ENCODE data around the gene CBLC. TPM values are rescaled to one million over a fixed set of nuclear protein-coding genes. Genes with fewer than 3 reads are reported as not detected.

Gene CBLC
- total RNA-seq, 1 donor from 2014 or later: not detected

DNA sequence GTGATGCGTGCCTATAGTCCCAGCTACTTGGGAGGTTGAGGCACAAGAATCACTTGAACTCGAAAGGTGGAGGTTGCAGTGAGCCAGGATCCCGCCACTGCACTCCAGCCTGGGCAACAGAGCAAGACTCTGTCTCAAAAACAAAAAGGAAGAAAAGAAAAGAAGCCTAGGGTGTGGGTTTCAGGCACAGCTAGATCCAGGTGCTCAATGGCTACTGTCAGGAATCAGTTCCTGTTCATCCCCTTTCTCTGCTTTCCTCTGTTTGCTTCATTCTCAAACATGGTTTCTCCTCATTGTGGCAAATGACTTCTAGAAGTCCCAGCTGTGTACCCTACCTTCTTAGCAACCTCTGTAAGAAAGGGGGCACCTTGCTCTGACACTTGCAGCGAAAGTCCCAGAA lies 5.9 kb downstream of the CBLC start:
- DNase-seq (no peak), ATAC-seq (ENCODE audit: low read depth) (no peak)
- CTCF ChIA-PET: interaction anchor here (0.6 to 2.2 kb wide), 5 partner anchors 20 to 129 kb away, joined by 3 to 24 read pairs (median 3); no protein-coding TSS in a partner anchor
- TF ChIP-seq CTCF (IDR thresholded peaks at IDR 0.05): no peak
- intact Hi-C loops (cut with micrococcal nuclease): no loop called here
- H3K27me3 Mint-ChIP-seq: peaks cover 7% of the 10 kb centered on the region
- peaks cover 6% of the 10 kb centered on the region for H3K4me1 Mint-ChIP-seq
- H3K9me3 Mint-ChIP-seq: no peaks in the 10 kb centered on the region
- H3K27ac Mint-ChIP-seq: no peak overlapping the region
- H3K36me3 Mint-ChIP-seq (ENCODE audit: low read depth): no peaks in the 10 kb centered on the region
- H3K4me3 Mint-ChIP-seq: no peak overlapping the region
- POLR2A ChIA-PET: no interaction called here

- no peak for DNase-seq
- H3K9me3 Mint-ChIP-seq: no peaks in the 10 kb centered on the region
- intact Hi-C loops (cut with micrococcal nuclease): no loop called here
- no peak for TF ChIP-seq CTCF (IDR thresholded peaks at IDR 0.05)
- peaks cover 4% of the 10 kb centered on the region for H3K27me3 Mint-ChIP-seq
- H3K4me3 Mint-ChIP-seq: no peak overlapping the region
- ChIA-PET CTCF (interaction anchor here (0.8 to 2.2 kb wide), 5 partner anchors 9 to 167 kb away, joined by 3 to 24 read pairs (median 3); no protein-coding TSS in a partner anchor), POLR2A (interaction anchor here (1.1 kb wide), 1 partner anchor 14 kb away, joined by 3 read pairs; no protein-coding TSS in a partner anchor)
- no peak overlapping the region for H3K27ac Mint-ChIP-seq
- H3K36me3 Mint-ChIP-seq (ENCODE audit: low read depth): no peaks in the 10 kb centered on the region
- ATAC-seq (ENCODE audit: low read depth): no peak
- peaks cover 6% of the 10 kb centered on the region for H3K4me1 Mint-ChIP-seq
These were observed 7.6 kb downstream of the CBLC start for GRCh38 chr19:44785271-44785670.

GRCh38 chr19:44785993-44786392 lies 8.3 kb downstream of the CBLC start:
- DNase-seq: no peak
- peaks cover 4% of the 10 kb centered on the region for H3K27me3 Mint-ChIP-seq
- intact Hi-C loops (cut with micrococcal nuclease): no loop called here
- H3K4me3 Mint-ChIP-seq: no peak overlapping the region
- POLR2A ChIA-PET: no interaction called here
- CTCF ChIA-PET: interaction anchor here (1.6 to 2.2 kb wide), 2 partner anchors 62 to 131 kb away, joined by 3 to 24 read pairs; no protein-coding TSS in a partner anchor
- peaks cover 6% of the 10 kb centered on the region for H3K4me1 Mint-ChIP-seq
- no peak for TF ChIP-seq CTCF (IDR thresholded peaks at IDR 0.05)
- H3K27ac Mint-ChIP-seq: no peak overlapping the region
- ATAC-seq (ENCODE audit: low read depth): no peak
- H3K36me3 Mint-ChIP-seq (ENCODE audit: low read depth): no peaks in the 10 kb centered on the region
- no peaks in the 10 kb centered on the region for H3K9me3 Mint-ChIP-seq

DNA sequence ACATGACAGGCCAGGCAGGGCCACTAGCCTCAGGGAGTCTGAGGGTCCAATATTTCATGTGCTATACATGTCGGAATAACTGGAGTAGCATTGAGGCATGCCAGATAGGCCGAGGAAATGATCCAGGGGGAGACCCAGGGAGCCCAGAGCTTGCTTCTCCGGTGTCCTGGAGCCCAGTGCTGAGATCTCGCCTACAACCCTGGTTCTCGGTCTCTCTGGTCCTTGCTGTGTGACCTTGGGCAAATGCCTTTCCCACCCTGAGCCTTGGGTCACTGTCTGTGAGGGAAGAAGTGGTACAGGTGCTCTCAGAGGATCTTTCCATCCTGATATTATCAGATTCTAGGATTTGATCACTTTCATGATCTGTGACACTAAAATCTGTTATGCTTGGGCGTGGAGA lies 11.3 kb downstream of the CBLC start:
- POLR2A ChIA-PET: no interaction called here
- no peaks in the 10 kb centered on the region for H3K36me3 Mint-ChIP-seq (ENCODE audit: low read depth)
- no peaks in the 10 kb centered on the region for H3K9me3 Mint-ChIP-seq
- TF ChIP-seq CTCF (IDR thresholded peaks at IDR 0.05): no peak
- ATAC-seq (ENCODE audit: low read depth) (no peak), DNase-seq (no peak)
- no peak overlapping the region for H3K27ac Mint-ChIP-seq
- H3K27me3 Mint-ChIP-seq: peaks cover 4% of the 10 kb centered on the region
- intact Hi-C loops (cut with micrococcal nuclease): no loop called here
- peaks cover 10% of the 10 kb centered on the region for H3K4me1 Mint-ChIP-seq
- CTCF ChIA-PET: no interaction called here
- no peak overlapping the region for H3K4me3 Mint-ChIP-seq

DNA sequence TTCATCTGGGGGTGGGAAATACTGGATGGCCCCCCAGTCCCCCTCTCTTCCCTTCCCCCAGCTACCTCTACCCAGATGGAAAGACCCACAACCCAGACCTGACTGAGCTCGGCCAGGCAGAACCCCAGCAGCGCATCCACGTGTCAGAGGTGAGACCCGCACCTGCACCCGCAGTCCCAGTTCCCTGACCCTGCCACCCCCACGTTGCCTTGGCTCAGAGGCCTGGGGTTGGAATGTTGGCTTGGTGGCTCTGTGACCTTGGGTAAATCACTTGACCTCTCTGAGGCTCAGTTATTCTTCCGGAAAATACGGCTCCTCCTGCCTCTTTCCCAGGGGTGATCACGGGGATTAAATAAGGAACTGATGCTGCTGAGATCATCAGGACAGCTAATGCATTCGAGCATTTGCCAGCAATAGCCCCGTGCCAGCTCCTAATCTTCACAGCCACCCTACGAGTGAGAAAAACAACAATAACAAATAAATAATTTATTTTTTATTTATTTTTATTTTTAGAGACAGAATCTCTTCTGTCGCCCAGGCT lies 12.3 kb downstream of the CBLC start:
- TF ChIP-seq CTCF (IDR thresholded peaks at IDR 0.05): no peak
- ChIA-PET CTCF (no interaction called here), POLR2A (no interaction called here)
- no peak for DNase-seq
- Mint-ChIP-seq H3K27ac (no peak overlapping the region), H3K27me3 (no peaks in the 10 kb centered on the region), H3K4me3 (no peak overlapping the region), H3K36me3 (ENCODE audit: low read depth) (no peaks in the 10 kb centered on the region), H3K4me1 (peaks cover 4% of the 10 kb centered on the region), H3K9me3 (no peaks in the 10 kb centered on the region)
- intact Hi-C loops (cut with micrococcal nuclease): no loop called here
- ATAC-seq (ENCODE audit: low read depth): no peak

Data from activated B cell treated with CpG ODN at 0.5 μM for 24 hours (primary cell).